ENCODE results near the gene SDCBP2.

DNA sequence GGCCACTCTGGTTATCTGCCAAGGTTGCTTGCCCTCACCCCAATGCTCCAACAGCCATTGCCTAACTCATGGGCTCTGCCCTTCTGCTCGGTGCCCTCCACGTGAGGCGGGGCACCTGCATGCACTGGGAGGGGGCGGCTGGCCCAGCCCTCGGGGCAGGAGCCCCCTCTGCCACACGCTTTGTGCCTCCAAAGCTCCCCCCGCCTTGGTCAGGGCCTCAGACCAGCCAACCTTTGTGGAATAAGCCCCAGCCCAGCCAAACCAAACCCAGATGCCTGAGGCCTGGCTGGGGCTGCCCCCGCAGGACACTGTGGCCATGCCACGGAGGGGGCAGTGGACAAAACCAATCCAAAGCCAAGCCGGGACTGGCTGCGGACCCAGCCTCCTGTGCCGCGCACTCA lies 21.4 kb downstream of the SDCBP2 start:
- TF ChIP-seq, protein P1, sequence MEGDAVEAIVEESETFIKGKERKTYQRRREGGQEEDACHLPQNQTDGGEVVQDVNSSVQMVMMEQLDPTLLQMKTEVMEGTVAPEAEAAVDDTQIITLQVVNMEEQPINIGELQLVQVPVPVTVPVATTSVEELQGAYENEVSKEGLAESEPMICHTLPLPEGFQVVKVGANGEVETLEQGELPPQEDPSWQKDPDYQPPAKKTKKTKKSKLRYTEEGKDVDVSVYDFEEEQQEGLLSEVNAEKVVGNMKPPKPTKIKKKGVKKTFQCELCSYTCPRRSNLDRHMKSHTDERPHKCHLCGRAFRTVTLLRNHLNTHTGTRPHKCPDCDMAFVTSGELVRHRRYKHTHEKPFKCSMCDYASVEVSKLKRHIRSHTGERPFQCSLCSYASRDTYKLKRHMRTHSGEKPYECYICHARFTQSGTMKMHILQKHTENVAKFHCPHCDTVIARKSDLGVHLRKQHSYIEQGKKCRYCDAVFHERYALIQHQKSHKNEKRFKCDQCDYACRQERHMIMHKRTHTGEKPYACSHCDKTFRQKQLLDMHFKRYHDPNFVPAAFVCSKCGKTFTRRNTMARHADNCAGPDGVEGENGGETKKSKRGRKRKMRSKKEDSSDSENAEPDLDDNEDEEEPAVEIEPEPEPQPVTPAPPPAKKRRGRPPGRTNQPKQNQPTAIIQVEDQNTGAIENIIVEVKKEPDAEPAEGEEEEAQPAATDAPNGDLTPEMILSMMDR (IDR thresholded peaks at IDR 0.05), result no peak
- no peak for TF ChIP-seq POLR2A (IDR thresholded peaks at IDR 0.05)
